CD4-positive, alpha-beta memory T cell (primary cell): Measurements from ENCODE around the gene SKA1. TPM values are rescaled to one million over a fixed set of nuclear protein-coding genes. Genes with fewer than 3 reads are reported as not detected.

Source experiments
- CTCF ChIA-PET: fragments of 350-600 bp; sonication (Branson Sonifier 250); formaldehyde crosslinking; loops from one replicate; lab custom pipeline; 2021; ENCODE audit warnings: inconsistent platforms; ENCODE audit not compliant: partially characterized antibody; lab: Charles Lee
- POLR2A ChIA-PET: fragments of 350-600 bp; sonication (Branson Sonifier 250); formaldehyde crosslinking; loops from one replicate; lab custom pipeline; 2021; ENCODE audit not compliant: partially characterized antibody; lab: Charles Lee
- DNase-seq, 5 donors: peaks; one replicate each; pipeline versions ENCODE4 v3.0.0 to v3.0.0-alpha.2; 2020 to 2022; ENCODE audit warnings: mixed read lengths in 1 of 5
- H3K27ac ChIP-seq: one replicate; pipeline ENCODE4 v1.7.0; 2013; ENCODE audit warnings: low read depth, low read length
- H3K27me3 ChIP-seq: 2 replicates; pipeline ENCODE4 v1.7.0; 2013; ENCODE audit warnings: mild to moderate bottlenecking, low read length, moderate library complexity; ENCODE audit not compliant: insufficient read depth
- H3K36me3 ChIP-seq: 2 replicates; pipeline ENCODE4 v1.7.0; 2013; ENCODE audit warnings: mild to moderate bottlenecking, low read length, moderate library complexity; ENCODE audit not compliant: insufficient read depth
- H3K4me1 ChIP-seq: 2 replicates; pipeline ENCODE4 v1.7.0; 2013; ENCODE audit warnings: mild to moderate bottlenecking, low read length, moderate library complexity; ENCODE audit not compliant: insufficient read depth
- H3K4me3 ChIP-seq, 2 donors: one replicate each; pipeline ENCODE4 v1.7.0; 2013; ENCODE audit warnings: low read length in 2 of 2, mild to moderate bottlenecking in 1 of 2
- H3K9me3 ChIP-seq, 2 donors: one replicate each; pipeline ENCODE4 v1.7.0; 2013; ENCODE audit warnings: low read length in 2 of 2, control low read depth in 1 of 2; ENCODE audit not compliant: control insufficient read depth in 1 of 2
- H3K27ac Mint-ChIP-seq, 7 donors: one replicate each; pipeline ENCODE4 v1.8.0; 2020 to 2021; ENCODE audit warnings: mixed read lengths in 7 of 7, mild to moderate bottlenecking in 6 of 7, inconsistent platforms in 3 of 7, moderate library complexity in 3 of 7
- H3K27me3 Mint-ChIP-seq, 2 donors: one replicate each; pipeline ENCODE4 v1.8.0; 2020 to 2021; ENCODE audit warnings: mixed read lengths in 2 of 2
- H3K36me3 Mint-ChIP-seq, 2 donors: one replicate each; pipeline ENCODE4 v1.8.0; 2020 to 2021; ENCODE audit warnings: mixed read lengths in 2 of 2, inconsistent platforms in 1 of 2, mild to moderate bottlenecking in 1 of 2
- H3K4me1 Mint-ChIP-seq, 4 donors: one replicate each; pipeline ENCODE4 v1.8.0; 2020 to 2021; ENCODE audit warnings: mixed read lengths in 4 of 4, mild to moderate bottlenecking in 1 of 4
- H3K4me3 Mint-ChIP-seq, 8 donors: one replicate each; pipeline ENCODE4 v1.8.0; 2020 to 2021; ENCODE audit warnings: mixed read lengths in 8 of 8, mild to moderate bottlenecking in 7 of 8, moderate library complexity in 6 of 8, inconsistent platforms in 3 of 8
- H3K9me3 Mint-ChIP-seq, 8 donors: one replicate each; pipeline ENCODE4 v1.8.0; 2020 to 2021; ENCODE audit warnings: mixed read lengths in 8 of 8, mild to moderate bottlenecking in 5 of 8, inconsistent platforms in 3 of 8, moderate library complexity in 1 of 8
- intact Hi-C: fragments of 100-400 bp; cut with micrococcal nuclease; formaldehyde crosslinking; loops from one replicate; pipeline ENCODE4 v1.15.1; 2023
- polyA plus RNA-seq, 2 donors: library from polyadenylated mRNA; unstranded; fragments of 300-500 nt; fragmentation: Illumina TruSeq; gene quantifications; one replicate each; pipeline ENCODE4 v1.2.3, GENCODE V29; 2021
- total RNA-seq, 2 experiments: library from RNA; stranded (reverse); gene quantifications; one replicate each; pipeline ENCODE4 v1.2.3, GENCODE V29; 2021

Gene SKA1
- total and polyA plus RNA-seq, 4 experiments from 2014 or later, result 0.16 to 0.47 (median 0.28) TPM; not detected in 1

- Mint-ChIP-seq H3K27ac (no peak overlapping the region), H3K4me3 (no peak overlapping the region), H3K4me1 (no peaks in the 10 kb centered on the region), H3K36me3 (no peaks in the 10 kb centered on the region), H3K9me3 (no peaks in the 10 kb centered on the region), H3K27me3 (no peaks in the 10 kb centered on the region)
- no peak overlapping the region for H3K4me3 ChIP-seq
- H3K27me3 ChIP-seq, result no peaks in the 10 kb centered on the region
- no peak for DNase-seq
- H3K27ac ChIP-seq, result no peak overlapping the region
- CTCF ChIA-PET, result interaction anchor here (1.3 kb wide), 1 partner anchor 17 kb away, joined by 5 read pairs; no protein-coding TSS in a partner anchor
- H3K9me3 ChIP-seq, result no peaks in the 10 kb centered on the region
- H3K36me3 ChIP-seq, result no peaks in the 10 kb centered on the region
- no peaks in the 10 kb centered on the region for H3K4me1 ChIP-seq
- intact Hi-C loops, result no loop called here
- POLR2A ChIA-PET, result no interaction called here
These were observed 34.8 kb upstream of the SKA1 start for GRCh38 chr18:50340078-50340477.

- Histone ChIP-seq H3K4me3 (no peak overlapping the region), H3K27ac (no peak overlapping the region), H3K4me1 (no peaks in the 10 kb centered on the region), H3K27me3 (no peaks in the 10 kb centered on the region), H3K9me3 (no peaks in the 10 kb centered on the region), H3K36me3 (no peaks in the 10 kb centered on the region)
- no peaks in the 10 kb centered on the region for H3K9me3 Mint-ChIP-seq
- H3K27ac Mint-ChIP-seq, result no peak overlapping the region
- no peaks in the 10 kb centered on the region for H3K36me3 Mint-ChIP-seq
- CTCF ChIA-PET, result no interaction called here
- POLR2A ChIA-PET, result no interaction called here
- no peaks in the 10 kb centered on the region for H3K4me1 Mint-ChIP-seq
- H3K4me3 Mint-ChIP-seq, result no peak overlapping the region
- no peak for DNase-seq
- intact Hi-C loops, result no loop called here
- H3K27me3 Mint-ChIP-seq, result no peaks in the 10 kb centered on the region
These were observed 33.4 kb upstream of the SKA1 start for GRCh38 chr18:50341443-50341842.

- peak overlapping the region in 1 of 8 donors; percentile 22 for H3K4me3 Mint-ChIP-seq
- H3K9me3 ChIP-seq, result no peaks in the 10 kb centered on the region
- H3K27ac Mint-ChIP-seq, result no peak overlapping the region
- H3K27ac ChIP-seq, result no peak overlapping the region
- no peaks in the 10 kb centered on the region for H3K36me3 Mint-ChIP-seq
- H3K36me3 ChIP-seq, result no peaks in the 10 kb centered on the region
- H3K4me1 ChIP-seq, result no peaks in the 10 kb centered on the region
- no peak for DNase-seq
- no peaks in the 10 kb centered on the region for H3K27me3 ChIP-seq
- no peaks in the 10 kb centered on the region for H3K9me3 Mint-ChIP-seq
- intact Hi-C loops, result no loop called here
- no peaks in the 10 kb centered on the region for H3K4me1 Mint-ChIP-seq
- H3K27me3 Mint-ChIP-seq, result peaks cover 12 to 27% of the 10 kb centered on the region in 2 donors
- POLR2A ChIA-PET, result no interaction called here
- CTCF ChIA-PET, result interaction anchor here (2.3 kb wide), 1 partner anchor 131 kb away, joined by 6 read pairs; no protein-coding TSS in a partner anchor
- H3K4me3 ChIP-seq, result no peak overlapping the region
These were observed 24.1 kb upstream of the SKA1 start for GRCh38 chr18:50350699-50351098.

GRCh38 chr18:50356036-50356945 lies 18.6 kb upstream of the SKA1 start:
- H3K4me3 ChIP-seq, result no peak overlapping the region
- H3K9me3 Mint-ChIP-seq, result no peaks in the 10 kb centered on the region
- no peak overlapping the region for H3K27ac ChIP-seq
- ChIA-PET POLR2A (interaction anchor here (1.0 to 1.3 kb wide), 4 partner anchors 75 to 869 kb away, joined by 3 to 4 read pairs (median 4); partner anchors contain the start of genes C18orf32 and MBD1), CTCF (interaction anchor here (0.8 to 7.4 kb wide), 38 partner anchors 16 to 846 kb away, joined by 3 to 163 read pairs (median 6); partner anchors contain the start of genes CFAP53, MBD1, MYO5B and SKA1)
- no peaks in the 10 kb centered on the region for H3K36me3 Mint-ChIP-seq
- intact Hi-C loops, result loop anchor here (5.0 kb wide), 4 partner anchors 49 to 1879 kb away; partner anchors contain the start of gene CFAP53
- no peak for DNase-seq
- H3K4me1 ChIP-seq, result no peaks in the 10 kb centered on the region
- H3K4me1 Mint-ChIP-seq, result peaks cover 4 to 9% (median 7%) of the 10 kb centered on the region in 4 donors
- peaks cover 8 to 22% of the 10 kb centered on the region in 2 donors for H3K27me3 Mint-ChIP-seq
- H3K9me3 ChIP-seq, result no peaks in the 10 kb centered on the region
- H3K27ac Mint-ChIP-seq, result peak overlapping the region in 3 of 7 donors; percentile 53 to 81 (median 55)
- H3K27me3 ChIP-seq, result no peaks in the 10 kb centered on the region
- H3K4me3 Mint-ChIP-seq, result peak overlapping the region in 1 of 8 donors; percentile 19
- no peaks in the 10 kb centered on the region for H3K36me3 ChIP-seq

DNA sequence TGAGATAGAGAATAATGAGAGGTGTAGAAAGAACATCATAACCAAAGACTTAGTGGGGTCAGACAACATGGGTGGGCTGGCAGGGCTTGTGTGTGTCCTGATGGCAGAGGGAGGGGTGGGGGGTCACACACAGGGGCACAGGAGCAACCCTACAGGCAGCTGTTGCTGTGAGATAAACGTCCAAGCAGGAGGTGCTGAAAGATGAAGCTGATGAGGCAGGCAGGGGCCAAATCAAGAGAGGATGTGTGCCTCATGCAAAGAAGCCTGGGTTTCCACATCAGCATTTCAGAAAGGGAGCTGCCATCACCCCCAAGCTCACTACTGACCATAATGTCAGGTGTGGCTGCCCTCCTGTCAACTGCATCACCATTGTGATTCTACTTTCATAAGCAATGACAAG lies 16.0 kb upstream of the SKA1 start:
- intact Hi-C loops, result loop anchor here (5.0 kb wide), 4 partner anchors 52 to 1882 kb away; partner anchors contain the start of gene CFAP53
- Mint-ChIP-seq H3K27me3 (peaks cover 4 to 6% of the 10 kb centered on the region in 2 donors), H3K4me3 (no peak overlapping the region), H3K9me3 (no peaks in the 10 kb centered on the region), H3K36me3 (no peaks in the 10 kb centered on the region), H3K4me1 (peaks cover 4 to 9% (median 7%) of the 10 kb centered on the region in 4 donors), H3K27ac (no peak overlapping the region)
- Histone ChIP-seq H3K27ac (no peak overlapping the region), H3K9me3 (no peaks in the 10 kb centered on the region), H3K4me1 (no peaks in the 10 kb centered on the region), H3K27me3 (no peaks in the 10 kb centered on the region), H3K36me3 (no peaks in the 10 kb centered on the region), H3K4me3 (no peak overlapping the region)
- POLR2A ChIA-PET, result interaction anchor here (0.6 kb wide), 1 partner anchor 362 kb away, joined by 3 read pairs; no protein-coding TSS in a partner anchor
- CTCF ChIA-PET, result interaction anchor here (1.2 to 7.4 kb wide), 2 partner anchors 15 to 140 kb away, joined by 3 to 163 read pairs; partner anchors contain the start of gene SKA1
- DNase-seq, result no peak

- no peaks in the 10 kb centered on the region for H3K9me3 Mint-ChIP-seq
- H3K27ac Mint-ChIP-seq, result no peak overlapping the region
- no peak for DNase-seq
- H3K36me3 Mint-ChIP-seq, result no peaks in the 10 kb centered on the region
- H3K27me3 Mint-ChIP-seq, result peaks cover 7 to 8% of the 10 kb centered on the region in 2 donors
- H3K4me1 Mint-ChIP-seq, result peaks cover 4 to 9% (median 7%) of the 10 kb centered on the region in 4 donors
- Histone ChIP-seq H3K36me3 (no peaks in the 10 kb centered on the region), H3K27me3 (no peaks in the 10 kb centered on the region), H3K4me1 (no peaks in the 10 kb centered on the region), H3K27ac (no peak overlapping the region), H3K4me3 (no peak overlapping the region), H3K9me3 (no peaks in the 10 kb centered on the region)
- no peak overlapping the region for H3K4me3 Mint-ChIP-seq
- POLR2A ChIA-PET, result no interaction called here
- CTCF ChIA-PET, result interaction anchor here (7.4 kb wide), 1 partner anchor 141 kb away, joined by 163 read pairs; no protein-coding TSS in a partner anchor
- intact Hi-C loops, result loop anchor here (5.0 kb wide), 4 partner anchors 53 to 1883 kb away; partner anchors contain the start of gene CFAP53
These were observed 15.0 kb upstream of the SKA1 start for GRCh38 chr18:50359806-50360205.

GRCh38 chr18:50360611-50361010 lies 14.2 kb upstream of the SKA1 start:
- no peak overlapping the region for H3K27ac Mint-ChIP-seq
- Histone ChIP-seq H3K9me3 (no peaks in the 10 kb centered on the region), H3K4me3 (no peak overlapping the region), H3K36me3 (no peaks in the 10 kb centered on the region), H3K4me1 (no peaks in the 10 kb centered on the region), H3K27ac (no peak overlapping the region), H3K27me3 (no peaks in the 10 kb centered on the region)
- H3K27me3 Mint-ChIP-seq, result peaks cover 7 to 10% of the 10 kb centered on the region in 2 donors
- no peak for DNase-seq
- intact Hi-C loops, result no loop called here
- POLR2A ChIA-PET, result no interaction called here
- peaks cover 4 to 9% (median 7%) of the 10 kb centered on the region in 4 donors for H3K4me1 Mint-ChIP-seq
- H3K9me3 Mint-ChIP-seq, result no peaks in the 10 kb centered on the region
- CTCF ChIA-PET, result interaction anchor here (7.4 kb wide), 1 partner anchor 141 kb away, joined by 163 read pairs; no protein-coding TSS in a partner anchor
- H3K4me3 Mint-ChIP-seq, result no peak overlapping the region
- no peaks in the 10 kb centered on the region for H3K36me3 Mint-ChIP-seq
